MCF 10A (cell line): ENCODE data around the gene CCDC85C. TPM values are rescaled to one million over a fixed set of nuclear protein-coding genes. Genes with fewer than 3 reads are reported as not detected.

Experiments used
- BruUV-seq: library from RNA; stranded (reverse); fragments of 400-500 nt; replicated peaks from 2 replicates; lab custom pipeline; 2021; lab: Mats Ljungman, UMichigan
- CTCF ChIA-PET: fragments of 300-600 bp; sonication (Branson Sonifier 250); formaldehyde crosslinking; extraction: SDS; loops from one replicate; lab custom pipeline; 2021; ENCODE audit warnings: antibody characterized with exemption, inconsistent platforms; lab: Yijun Ruan, JAX
- POLR2A ChIA-PET: fragments of 300-600, 350-650 bp; sonication (Branson Sonifier 250); formaldehyde crosslinking; extraction: SDS; loops from one replicate; lab custom pipeline; 2020; ENCODE audit warnings: antibody characterized with exemption, inconsistent platforms; lab: Yijun Ruan, JAX
- DNase-seq: peaks from one replicate; pipeline ENCODE4 v3.0.0-alpha.2; 2018; ENCODE audit not compliant: unreplicated experiment
- H3K27ac Mint-ChIP-seq: one replicate; pipeline ENCODE4 v1.8.0; 2022; ENCODE audit warnings: mild to moderate bottlenecking, low read depth, mixed read lengths; ENCODE audit not compliant: unreplicated experiment
- H3K27me3 Mint-ChIP-seq: one replicate; pipeline ENCODE4 v1.8.0; 2022; ENCODE audit warnings: mixed read lengths; ENCODE audit not compliant: insufficient read depth, unreplicated experiment
- H3K36me3 Mint-ChIP-seq: one replicate; pipeline ENCODE4 v1.8.0; 2022; ENCODE audit warnings: mild to moderate bottlenecking, moderate library complexity, mixed read lengths; ENCODE audit not compliant: insufficient read depth, unreplicated experiment
- H3K4me1 Mint-ChIP-seq: one replicate; pipeline ENCODE4 v1.8.0; 2022; ENCODE audit warnings: mixed read lengths; ENCODE audit not compliant: insufficient read depth, unreplicated experiment
- H3K4me3 Mint-ChIP-seq: one replicate; pipeline ENCODE4 v1.8.0; 2022; ENCODE audit warnings: mild to moderate bottlenecking, moderate library complexity, mixed read lengths; ENCODE audit not compliant: unreplicated experiment
- H3K9me3 Mint-ChIP-seq: one replicate; pipeline ENCODE4 v1.8.0; 2022; ENCODE audit warnings: mixed read lengths; ENCODE audit not compliant: unreplicated experiment
- CTCF ChIP-seq: fragments of 200-600 bp; IDR thresholded peaks from one replicate; pipeline ENCODE4 v1.8.0; 2022; ENCODE audit warnings: antibody characterized with exemption, mild to moderate bottlenecking; ENCODE audit not compliant: unreplicated experiment
- intact Hi-C: fragments of 100-400 bp; cut with micrococcal nuclease; formaldehyde crosslinking; loops from 2 replicates; pipeline ENCODE4 v1.14.1; 2022
- total RNA-seq: library from RNA; stranded (reverse); gene quantifications from 2 replicates; pipeline ENCODE4 v1.2.3, GENCODE V29; 2022

Gene CCDC85C
- total RNA-seq, 1 experiment from 2014 or later, result 29.9 TPM

GRCh38 chr14:99503848-99504453, 100.1 kb downstream of the CCDC85C start:
- H3K9me3 Mint-ChIP-seq, result no peaks in the 10 kb centered on the region
- no peak overlapping the region for H3K4me3 Mint-ChIP-seq
- POLR2A ChIA-PET, result interaction anchor here (0.6 to 2.1 kb wide), 6 partner anchors 9 to 84 kb away, joined by 3 to 5 read pairs (median 4); no protein-coding TSS in a partner anchor

GRCh38 chr14:99502989-99503421, 101.0 kb downstream of the CCDC85C start:
- BruUV-seq, result no TSS peak
- intact Hi-C loops, result no loop called here
- H3K9me3 Mint-ChIP-seq, result no peaks in the 10 kb centered on the region
- no peak for DNase-seq
- CTCF ChIA-PET, result interaction anchor here (1.5 kb wide), 1 partner anchor 125 kb away, joined by 5 read pairs; no protein-coding TSS in a partner anchor
- no peak overlapping the region for H3K27ac Mint-ChIP-seq
- TF ChIP-seq CTCF, result no peak
- POLR2A ChIA-PET, result interaction anchor here (0.9 to 2.1 kb wide), 2 partner anchors 8 to 10 kb away, joined by 4 read pairs; no protein-coding TSS in a partner anchor
- no peaks in the 10 kb centered on the region for H3K27me3 Mint-ChIP-seq
- no peak overlapping the region for H3K4me3 Mint-ChIP-seq
- no peaks in the 10 kb centered on the region for H3K4me1 Mint-ChIP-seq
- peaks cover 99% of the 10 kb centered on the region for H3K36me3 Mint-ChIP-seq

More at GRCh38 chr14:99503848-99504453, 100.1 kb downstream of the CCDC85C start:
- H3K27me3 Mint-ChIP-seq, result no peaks in the 10 kb centered on the region
- no peak for DNase-seq
- H3K4me1 Mint-ChIP-seq, result no peaks in the 10 kb centered on the region
- BruUV-seq, result no TSS peak
- no peak overlapping the region for H3K27ac Mint-ChIP-seq
- intact Hi-C loops, result no loop called here
- TF ChIP-seq CTCF, result no peak
- CTCF ChIA-PET, result interaction anchor here (0.7 to 1.5 kb wide), 2 partner anchors 18 to 124 kb away, joined by 5 read pairs; no protein-coding TSS in a partner anchor
- peaks cover 92% of the 10 kb centered on the region for H3K36me3 Mint-ChIP-seq

DNA sequence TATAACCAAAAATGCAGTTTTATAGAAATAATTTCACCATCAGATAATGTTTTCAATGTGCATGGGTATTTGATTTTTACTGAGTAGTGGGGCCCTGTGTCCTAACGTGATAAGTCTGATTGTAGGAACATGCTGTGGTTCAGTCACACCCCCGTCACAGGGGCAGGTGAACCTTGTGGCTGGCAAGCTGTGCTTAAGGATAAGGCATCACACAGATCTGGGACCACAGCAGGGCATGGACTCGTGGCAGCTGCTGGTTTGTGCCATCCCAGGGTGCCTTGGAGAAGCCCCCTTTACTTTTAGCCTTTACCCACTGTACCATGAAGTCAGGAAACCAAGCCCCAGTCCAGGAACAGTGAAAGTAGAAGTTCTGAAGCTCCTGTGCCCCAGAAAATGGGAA, 106.1 kb downstream of the CCDC85C start:
- peaks cover 98% of the 10 kb centered on the region for H3K36me3 Mint-ChIP-seq
- ChIA-PET POLR2A (interaction anchor here (1.8 kb wide), 1 partner anchor 17 kb away, joined by 5 read pairs; the partner anchor contains the start of genes CCNK and SETD3), CTCF (interaction anchor here (0.5 to 0.8 kb wide), 3 partner anchors 57 to 398 kb away, joined by 4 to 5 read pairs (median 4); no protein-coding TSS in a partner anchor)
- H3K27me3 Mint-ChIP-seq, result no peaks in the 10 kb centered on the region
- no peak for DNase-seq
- H3K4me3 Mint-ChIP-seq, result no peak overlapping the region
- intact Hi-C loops, result no loop called here
- no TSS peak for BruUV-seq
- H3K9me3 Mint-ChIP-seq, result no peaks in the 10 kb centered on the region
- no peak for TF ChIP-seq CTCF
- no peaks in the 10 kb centered on the region for H3K4me1 Mint-ChIP-seq
- H3K27ac Mint-ChIP-seq, result no peak overlapping the region

DNA sequence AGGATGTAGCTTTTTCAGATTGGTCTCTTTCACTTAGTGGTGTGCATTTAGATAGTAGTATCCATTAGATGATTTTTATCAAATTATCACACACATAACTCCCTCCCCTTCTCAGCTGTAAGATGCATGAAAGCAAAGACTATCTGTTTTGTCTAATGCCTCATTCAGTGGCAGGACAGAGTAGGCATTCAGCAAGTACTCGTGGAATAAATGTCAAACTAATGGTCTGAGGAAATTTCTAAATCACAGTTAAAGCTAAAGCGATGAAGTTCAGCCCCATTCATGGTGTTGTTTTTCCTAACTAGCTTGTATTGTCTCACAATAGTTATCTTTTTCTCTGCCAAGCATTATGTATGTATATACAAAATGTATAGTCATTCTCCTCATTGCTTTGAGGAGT, 106.7 kb downstream of the CCDC85C start:
- TF ChIP-seq CTCF, result no peak
- CTCF ChIA-PET, result interaction anchor here (0.6 to 0.8 kb wide), 2 partner anchors 340 to 399 kb away, joined by 4 read pairs; no protein-coding TSS in a partner anchor
- Mint-ChIP-seq H3K36me3 (peaks cover 98% of the 10 kb centered on the region), H3K9me3 (no peaks in the 10 kb centered on the region), H3K27ac (no peak overlapping the region), H3K27me3 (no peaks in the 10 kb centered on the region), H3K4me3 (no peak overlapping the region), H3K4me1 (no peaks in the 10 kb centered on the region)
- intact Hi-C loops, result no loop called here
- POLR2A ChIA-PET, result interaction anchor here (1.8 kb wide), 1 partner anchor 16 kb away, joined by 5 read pairs; the partner anchor contains the start of genes CCNK and SETD3
- no TSS peak for BruUV-seq
- no peak for DNase-seq
